GM12878 (cell line): Measurements from ENCODE around the gene EMP1. TPM values are rescaled to one million over a fixed set of nuclear protein-coding genes. Genes with fewer than 3 reads are reported as not detected.

ENCODE experiments used
- ATAC-seq: fragments of 200-7000 bp; cut with Tn5 transposase; 3 replicates; pipeline ENCODE4 v1.9.1; 2020; ENCODE audit warnings: mild to moderate bottlenecking, moderate library complexity
- BruUV-seq: library from RNA; stranded (reverse); fragments of 400-500 nt; replicated peaks from 2 replicates; lab custom pipeline; 2021; lab: Mats Ljungman, UMichigan
- CTCF ChIA-PET: fragments of 300-600 bp; sonication (Branson Sonifier 250); formaldehyde crosslinking; extraction: SDS; loops from one replicate; lab custom pipeline; 2021; ENCODE audit warnings: inconsistent platforms; lab: Yijun Ruan, JAX
- POLR2A ChIA-PET: fragments of 350-600 bp; formaldehyde crosslinking; extraction: SDS; loops from one replicate; lab custom pipeline; 2021; ENCODE audit warnings: inconsistent platforms; lab: Charles Lee
- RAD21 ChIA-PET: fragments of 300-600 bp; sonication (Branson Sonifier 250); formaldehyde crosslinking; loops from one replicate; lab custom pipeline; 2023; ENCODE audit warnings: antibody characterized with exemption; ENCODE audit not compliant: unreplicated experiment; lab: Charles Lee
- SMC1A ChIA-PET: fragments of 300-600 bp; sonication (Branson Sonifier 250); formaldehyde crosslinking; loops from one replicate; lab custom pipeline; 2023; ENCODE audit not compliant: unreplicated experiment, uncharacterized antibody; lab: Charles Lee
- DNase-seq: peaks from one replicate; pipeline ENCODE4 v3.0.0-alpha.2; 2011; ENCODE audit warnings: low read depth, low spot score
- FAIRE-seq: peaks from 3 replicates; lab custom pipeline; 2011; peaks lifted over from hg19 to GRCh38; lab: Jason Lieb, UNC
- H2AFZ ChIP-seq: 2 replicates; pipeline ENCODE4 v1.6.0; 2011; ENCODE audit warnings: low read depth, low read length, control low read depth; ENCODE audit not compliant: control insufficient read depth
- H3K27ac ChIP-seq: 2 replicates; pipeline ENCODE4 v1.5.1; 2011; ENCODE audit warnings: control low read depth; ENCODE audit not compliant: control insufficient read depth, insufficient read depth
- H3K27me3 ChIP-seq, 2 experiments: replicated peaks in 1 of 2; 2 replicates each; pipeline versions ENCODE4 v1.6.0 to v1.6.1; 2011; ENCODE audit warnings: low read length in 1 of 2; ENCODE audit not compliant: control insufficient read depth in 2 of 2, insufficient read depth in 2 of 2
- H3K36me3 ChIP-seq, 2 experiments: 2 replicates each; pipeline ENCODE4 v1.5.1; 2011; ENCODE audit warnings: low read length in 1 of 2; ENCODE audit not compliant: control insufficient read depth in 2 of 2, insufficient read depth in 2 of 2
- H3K4me1 ChIP-seq: 2 replicates; pipeline ENCODE4 v1.6.1; 2011; ENCODE audit warnings: mild to moderate bottlenecking, low read length, moderate library complexity, mixed read lengths; ENCODE audit not compliant: control insufficient read depth, insufficient read depth
- H3K4me2 ChIP-seq: 2 replicates; pipeline ENCODE4 v1.6.0; 2011; ENCODE audit warnings: control low read depth; ENCODE audit not compliant: control insufficient read depth, insufficient read depth
- H3K4me3 ChIP-seq: fragments of 200-600 bp; sonication (generic); 2 replicates; pipeline ENCODE4 v1.5.1; 2016
- H3K79me2 ChIP-seq: 2 replicates; pipeline ENCODE4 v1.6.0; 2011; ENCODE audit warnings: low read length; ENCODE audit not compliant: control insufficient read depth, insufficient read depth
- H3K9ac ChIP-seq: 2 replicates; pipeline ENCODE4 v1.8.0; 2011; ENCODE audit warnings: low read length, control low read depth, mixed read lengths; ENCODE audit not compliant: control insufficient read depth, insufficient read depth
- H3K9me3 ChIP-seq: replicated peaks from 3 replicates; pipeline ENCODE4 v1.5.1; 2011; ENCODE audit warnings: mild to moderate bottlenecking, low read length; ENCODE audit not compliant: control insufficient read depth, insufficient read depth
- H4K20me1 ChIP-seq: 2 replicates; pipeline ENCODE4 v1.6.0; 2011; ENCODE audit not compliant: control insufficient read depth, insufficient read depth
- CBFB ChIP-seq: IDR thresholded peaks from 2 replicates; pipeline ENCODE4 v1.6.1; 2016; ENCODE audit warnings: antibody characterized with exemption, low read depth
- HDGF ChIP-seq: fragments of 450-650 bp; IDR thresholded peaks from 2 replicates; pipeline ENCODE4 v1.6.1; 2016; ENCODE audit warnings: antibody characterized with exemption
- IKZF2 ChIP-seq, 2 experiments: fragments of 450-650 bp; IDR thresholded peaks; 2 replicates each; pipeline ENCODE4 v1.6.1; 2017; ENCODE audit warnings: mild to moderate bottlenecking in 2 of 2, moderate library complexity in 2 of 2
- JUND ChIP-seq: IDR thresholded peaks from 2 replicates; pipeline ENCODE4 v1.6.1; 2012; ENCODE audit warnings: low read depth, mild to moderate bottlenecking, low read length, improper control_type of control experiment, moderate library complexity
- MYB ChIP-seq: fragments of 150-350 bp; IDR thresholded peaks from 2 replicates; pipeline ENCODE4 v1.6.1; 2014; ENCODE audit warnings: mild to moderate bottlenecking, low read depth, low read length, borderline replicate concordance
- PAX5 ChIP-seq: IDR thresholded peaks from 2 replicates; pipeline ENCODE4 v1.6.1; 2011; ENCODE audit warnings: low read depth, low read length, borderline replicate concordance
- SIN3A ChIP-seq: IDR thresholded peaks from 2 replicates; pipeline ENCODE4 v1.6.1; 2012; ENCODE audit warnings: low read depth, low read length, improper control_type of control experiment
- STAT1 ChIP-seq: fragments of 450-650 bp; conservative IDR thresholded peaks from 2 replicates; pipeline ENCODE4 v1.6.1; 2014; ENCODE audit warnings: antibody characterized with exemption, mild to moderate bottlenecking
- WRNIP1 ChIP-seq: IDR thresholded peaks from 2 replicates; pipeline ENCODE4 v1.6.1; 2011; ENCODE audit warnings: low read depth, low read length, improper control_type of control experiment, borderline replicate concordance
- whole genome bisulfite sequencing: methylation state at CpG from one replicate; pipeline ENCODE4 v1.1.6; 2016; ENCODE audit warnings: low lambda C conversion rate; ENCODE audit not compliant: insufficient replicate concordance, insufficient coverage; ENCODE audit errors: missing lambda C conversion rate; 5-methylcytosine and 5-hydroxymethylcytosine counted together
- in situ Hi-C: fragments of 300-500 bp; cut with MboI; formaldehyde crosslinking; loops from 9 replicates; pipeline ENCODE4 v1.14.3; 2018; ENCODE audit warnings: mixed read lengths
- intact Hi-C: fragments of 100-400 bp; cut with micrococcal nuclease; formaldehyde crosslinking; loops from one replicate; pipeline ENCODE4 v1.14.2; 2022; ENCODE audit not compliant: unreplicated experiment
- polyA plus RNA-seq, 11 experiments: library from polyadenylated mRNA; depleted of rRNA in 4 of 11; unstranded in 6 of 11; stranded (reverse) in 5 of 11; fragments of >200 nt; fragmentation: Nextera tagmentation in 4 of 11; fragmentation: Illumina TruSeq in 1 of 11; extraction: Ambion mirVana in 4 of 11; extraction: Trizol in 1 of 11; gene quantifications; 1 replicate in 1 of 11; 2 replicates in 10 of 11; pipeline versions ENCODE4 v1.2.1 to v1.2.3, GENCODE V29; 2011 to 2016; ENCODE audit warnings: inconsistent platforms in 2 of 11, missing spikeins in 2 of 11, low read depth in 1 of 11
- total RNA-seq, 4 experiments: library from RNA; depleted of rRNA in 3 of 4; stranded (reverse); fragments of >200 nt in 3 of 4; fragmentation: Illumina TruSeq in 1 of 4; extraction: Trizol in 1 of 4; gene quantifications; 2 replicates each; pipeline versions ENCODE4 v1.2.1 to v1.2.3, GENCODE V29; 2013 to 2021
- TF ChIP-seq, protein P1 (sequence below): IDR thresholded peaks from 2 replicates; pipeline ENCODE4 v1.6.1; 2011; ENCODE audit warnings: borderline replicate concordance, low read depth, mild to moderate bottlenecking, moderate library complexity, low read length; ENCODE audit not compliant: insufficient read depth, poor library complexity, severe bottlenecking
- TF ChIP-seq, protein P2 (sequence below): IDR thresholded peaks from 2 replicates; pipeline ENCODE4 v1.6.1; 2012; ENCODE audit warnings: low read depth, low read length, improper control_type of control experiment

The EMP1 gene
- total and polyA plus RNA-seq, 10 of the 15 experiments (the other 5 are each of a cell fraction or from before 2014, with no cell fraction given), result 0.09 to 0.90 (median 0.25) TPM; not detected in 1

DNA sequence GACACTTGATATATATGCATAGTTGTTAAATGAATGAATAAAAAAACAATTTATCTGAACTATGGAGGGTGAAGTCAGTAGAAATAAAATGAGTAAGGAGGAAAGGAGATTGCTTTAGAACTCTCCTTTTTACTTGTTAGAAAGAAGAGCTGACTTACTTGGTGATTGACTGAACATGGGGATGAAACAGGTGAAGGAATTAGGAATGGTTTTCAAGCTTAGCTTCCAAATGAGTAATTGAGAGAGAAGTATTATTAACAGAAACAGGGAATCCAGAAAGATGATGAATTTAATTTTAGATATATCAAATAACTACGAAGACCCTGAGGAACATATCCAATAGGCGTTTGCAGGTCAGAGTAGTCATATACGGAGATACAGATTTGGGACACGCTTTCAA lies 33.6 kb upstream of the EMP1 start (continued):
- TF ChIP-seq CBFB, result no peak

DNA sequence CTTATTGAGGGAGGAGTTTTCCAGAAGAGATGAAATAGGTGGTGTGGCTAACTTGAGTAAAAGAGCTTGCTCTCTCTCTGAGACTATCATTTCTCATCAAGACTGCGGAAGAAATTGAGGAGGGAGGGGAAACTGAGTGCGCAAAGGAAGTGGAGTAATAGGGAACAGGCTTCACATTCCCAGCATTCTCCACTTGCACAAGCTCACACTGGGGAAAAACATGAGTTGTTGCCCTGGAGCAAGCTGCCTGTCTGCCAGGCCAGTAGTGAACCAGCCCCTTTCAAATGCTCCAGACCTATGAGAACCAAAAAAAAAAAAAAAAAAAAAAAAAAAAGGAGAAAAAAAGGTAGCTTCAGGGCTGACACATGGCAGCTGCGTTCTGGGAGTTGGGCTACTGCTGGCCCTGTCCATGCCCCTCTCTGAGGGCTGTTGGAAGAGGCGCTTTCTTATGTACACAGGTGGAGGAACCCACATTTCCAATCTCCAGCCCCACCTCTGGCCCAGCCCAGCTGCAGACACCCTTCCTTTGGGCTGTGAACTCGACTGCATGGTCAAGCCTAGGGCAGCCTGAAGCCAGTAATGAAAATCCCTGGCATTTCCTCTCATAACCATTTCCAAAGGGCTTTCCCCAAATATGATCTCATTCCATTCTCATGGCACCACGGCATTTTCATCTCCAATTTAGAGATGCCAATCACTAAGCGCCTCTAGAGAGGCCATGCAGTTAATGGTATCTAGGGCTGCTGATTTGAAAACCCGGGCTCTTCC lies 32.5 kb upstream of the EMP1 start:
- POLR2A ChIA-PET, result no interaction called here

More for the DNA sequence above, 32.5 kb upstream of the EMP1 start:
- FAIRE-seq (no peak), ATAC-seq (no peak), DNase-seq (no peak)
- Histone ChIP-seq H3K4me1 (no peaks in the 10 kb centered on the region), H3K36me3 (no peaks in the 10 kb centered on the region), H3K27ac (no peak overlapping the region), H3K9me3 (no peaks in the 10 kb centered on the region; the same call in 2 of the 3 replicates), H3K79me2 (no peaks in the 10 kb centered on the region), H3K9ac (no peak overlapping the region), H2AFZ (no peak overlapping the region), H4K20me1 (no peaks in the 10 kb centered on the region), H3K4me3 (no peak overlapping the region), H3K27me3 (peaks cover 2 to 3% of the 10 kb centered on the region in 2 experiments; a peak in 2 of 4 replicates), H3K4me2 (no peak overlapping the region)
- SMC1A ChIA-PET, result no interaction called here
- 40% methylated on average over 8 of the region's 8 CpGs for WGBS
- in situ Hi-C loops (no loop called here), intact Hi-C loops (no loop called here)
- no peak for TF ChIP-seq SIN3A
- TF ChIP-seq WRNIP1, result no peak
- TF ChIP-seq PAX5, result no peak
- TF ChIP-seq, protein P1, sequence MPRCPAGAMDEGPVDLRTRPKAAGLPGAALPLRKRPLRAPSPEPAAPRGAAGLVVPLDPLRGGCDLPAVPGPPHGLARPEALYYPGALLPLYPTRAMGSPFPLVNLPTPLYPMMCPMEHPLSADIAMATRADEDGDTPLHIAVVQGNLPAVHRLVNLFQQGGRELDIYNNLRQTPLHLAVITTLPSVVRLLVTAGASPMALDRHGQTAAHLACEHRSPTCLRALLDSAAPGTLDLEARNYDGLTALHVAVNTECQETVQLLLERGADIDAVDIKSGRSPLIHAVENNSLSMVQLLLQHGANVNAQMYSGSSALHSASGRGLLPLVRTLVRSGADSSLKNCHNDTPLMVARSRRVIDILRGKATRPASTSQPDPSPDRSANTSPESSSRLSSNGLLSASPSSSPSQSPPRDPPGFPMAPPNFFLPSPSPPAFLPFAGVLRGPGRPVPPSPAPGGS, result no peak
- no peak for TF ChIP-seq HDGF
- TF ChIP-seq, protein P2, sequence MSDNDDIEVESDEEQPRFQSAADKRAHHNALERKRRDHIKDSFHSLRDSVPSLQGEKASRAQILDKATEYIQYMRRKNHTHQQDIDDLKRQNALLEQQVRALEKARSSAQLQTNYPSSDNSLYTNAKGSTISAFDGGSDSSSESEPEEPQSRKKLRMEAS, result no peak
- no peak for TF ChIP-seq STAT1
- no peak for TF ChIP-seq JUND
- TF ChIP-seq MYB, result no peak
- TF ChIP-seq IKZF2 (IDR thresholded peaks at IDR 0.05), result no peak
- no peak for TF ChIP-seq CBFB
- no TSS peak for BruUV-seq
- CTCF ChIA-PET, result no interaction called here
- RAD21 ChIA-PET, result no interaction called here
